Amygdala (tissue), 56 donors: Measurements from ENCODE around the gene APC2.

Source experiments
- DNase-seq, 56 donors: peaks; one replicate each; lab custom pipeline; 2025; lab: John Stamatoyannopoulos, UW

APC2 gene

GRCh38 chr19:1457892-1458291 lies 8.0 kb downstream of the APC2 start:
- no peak for DNase-seq

GRCh38 chr19:1459479-1459878 lies 9.6 kb downstream of the APC2 start:
- DNase-seq, result no peak

GRCh38 chr19:1460033-1460995 lies 10.4 kb downstream of the APC2 start:
- no peak for DNase-seq

GRCh38 chr19:1461862-1462261 lies 11.9 kb downstream of the APC2 start:
- DNase-seq, result no peak

- DNase-seq, result peak in 6 of 56 donors; percentile 25 to 43 (median 32)
Measured at GRCh38 chr19:1465191-1466016, 15.5 kb downstream of the APC2 start.

- DNase-seq, result peak in 1 of 56 donors; percentile 42
Measured at GRCh38 chr19:1466018-1466460, 16.1 kb downstream of the APC2 start.

- no peak for DNase-seq
Measured at GRCh38 chr19:1466461-1467214, 16.7 kb downstream of the APC2 start.

- no peak for DNase-seq
Measured at GRCh38 chr19:1467215-1467489, 17.2 kb downstream of the APC2 start.

GRCh38 chr19:1467490-1468273 lies 17.8 kb downstream of the APC2 start:
- DNase-seq, result no peak

- DNase-seq, result no peak
Measured at GRCh38 chr19:1468274-1468820, 18.4 kb downstream of the APC2 start.

- DNase-seq, result no peak
Measured at GRCh38 chr19:1468821-1469254, 18.9 kb downstream of the APC2 start.

GRCh38 chr19:1469255-1470054 lies 19.5 kb downstream of the APC2 start:
- DNase-seq, result no peak

GRCh38 chr19:1470055-1470304 lies 20.1 kb downstream of the APC2 start:
- no peak for DNase-seq

- peak in 17 of 56 donors; percentile 13 to 58 (median 30) for DNase-seq
Measured at GRCh38 chr19:1470305-1471009, 20.5 kb downstream of the APC2 start.

GRCh38 chr19:1471010-1471514 lies 21.1 kb downstream of the APC2 start:
- no peak for DNase-seq

GRCh38 chr19:1471515-1472160 lies 21.7 kb downstream of the APC2 start:
- peak in 23 of 56 donors; percentile 26 to 64 (median 47) for DNase-seq

GRCh38 chr19:1472231-1473084 lies 22.5 kb downstream of the APC2 start:
- DNase-seq, result peak in 13 of 56 donors; percentile 16 to 71 (median 36)
